ENCODE data around the gene GPX5. TPM values are rescaled to one million over a fixed set of nuclear protein-coding genes. Genes with fewer than 3 reads are reported as not detected.
A peak's percentile ranks its signal among the peaks of the same experiment; 100 is the strongest.

GPX5 gene
- total and polyA plus RNA-seq, 10 of the 15 experiments (the other 5 are each of a cell fraction or from before 2014, with no cell fraction given): not detected

- TF ChIP-seq BCL11A (IDR thresholded peaks at IDR 0.05; ENCODE audit: low read depth, low read length) (no peak), HDAC6 (IDR thresholded peaks at IDR 0.05; ENCODE audit: unreplicated experiment) (no peak), SREBF1 (IDR thresholded peaks at IDR 0.05; ENCODE audit: low read length) (no peak), CREB1 (IDR thresholded peaks at IDR 0.05; ENCODE audit: low read depth) (peak; percentile 71), GATAD2B (conservative IDR thresholded peaks at IDR 0.05; ENCODE audit: low read depth) (no peak), SMAD1 (IDR thresholded peaks at IDR 0.05; ENCODE audit: low read depth, partially characterized antibody) (no peak), ZNF217 (IDR thresholded peaks at IDR 0.05) (no peak), PKNOX1 (IDR thresholded peaks at IDR 0.05) (no peak; the same call in 1 of the 2 replicates), IKZF1 (conservative IDR thresholded peaks at IDR 0.05) (no peak), ZNF24 (IDR thresholded peaks at IDR 0.05) (no peak), POLR2A (IDR thresholded peaks at IDR 0.05; ENCODE audit: low read depth, low read length) (peak; percentile 32; the same call in 1 of the 2 replicates), BMI1 (IDR thresholded peaks at IDR 0.05; ENCODE audit: borderline replicate concordance) (no peak), ATF3 (IDR thresholded peaks at IDR 0.05; ENCODE audit: borderline replicate concordance, extremely low read depth, low read depth, low read length) (peak; percentile 30; the same call in 1 of the 2 replicates), SIN3A (IDR thresholded peaks at IDR 0.05; ENCODE audit: low read depth, low read length) (no peak), POLR2AphosphoS2 (IDR thresholded peaks at IDR 0.05; ENCODE audit: low read depth, low read length) (no peak), CREM (IDR thresholded peaks at IDR 0.05; ENCODE audit: low read depth) (0 out of 2 replicates have a peak, but pooled peaks have one; percentile 39)
- TF ChIP-seq, protein P1, sequence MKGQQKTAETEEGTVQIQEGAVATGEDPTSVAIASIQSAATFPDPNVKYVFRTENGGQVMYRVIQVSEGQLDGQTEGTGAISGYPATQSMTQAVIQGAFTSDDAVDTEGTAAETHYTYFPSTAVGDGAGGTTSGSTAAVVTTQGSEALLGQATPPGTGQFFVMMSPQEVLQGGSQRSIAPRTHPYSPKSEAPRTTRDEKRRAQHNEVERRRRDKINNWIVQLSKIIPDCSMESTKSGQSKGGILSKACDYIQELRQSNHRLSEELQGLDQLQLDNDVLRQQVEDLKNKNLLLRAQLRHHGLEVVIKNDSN (IDR thresholded peaks at IDR 0.05; ENCODE audit: borderline replicate concordance, extremely low read length, insufficient read depth, low read depth, low read length): peak; percentile 71
- TF ChIP-seq, protein P2, sequence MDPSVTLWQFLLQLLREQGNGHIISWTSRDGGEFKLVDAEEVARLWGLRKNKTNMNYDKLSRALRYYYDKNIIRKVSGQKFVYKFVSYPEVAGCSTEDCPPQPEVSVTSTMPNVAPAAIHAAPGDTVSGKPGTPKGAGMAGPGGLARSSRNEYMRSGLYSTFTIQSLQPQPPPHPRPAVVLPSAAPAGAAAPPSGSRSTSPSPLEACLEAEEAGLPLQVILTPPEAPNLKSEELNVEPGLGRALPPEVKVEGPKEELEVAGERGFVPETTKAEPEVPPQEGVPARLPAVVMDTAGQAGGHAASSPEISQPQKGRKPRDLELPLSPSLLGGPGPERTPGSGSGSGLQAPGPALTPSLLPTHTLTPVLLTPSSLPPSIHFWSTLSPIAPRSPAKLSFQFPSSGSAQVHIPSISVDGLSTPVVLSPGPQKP (IDR thresholded peaks at IDR 0.05; ENCODE audit: low read depth, low read length): no peak
- TF ChIP-seq, protein P3, sequence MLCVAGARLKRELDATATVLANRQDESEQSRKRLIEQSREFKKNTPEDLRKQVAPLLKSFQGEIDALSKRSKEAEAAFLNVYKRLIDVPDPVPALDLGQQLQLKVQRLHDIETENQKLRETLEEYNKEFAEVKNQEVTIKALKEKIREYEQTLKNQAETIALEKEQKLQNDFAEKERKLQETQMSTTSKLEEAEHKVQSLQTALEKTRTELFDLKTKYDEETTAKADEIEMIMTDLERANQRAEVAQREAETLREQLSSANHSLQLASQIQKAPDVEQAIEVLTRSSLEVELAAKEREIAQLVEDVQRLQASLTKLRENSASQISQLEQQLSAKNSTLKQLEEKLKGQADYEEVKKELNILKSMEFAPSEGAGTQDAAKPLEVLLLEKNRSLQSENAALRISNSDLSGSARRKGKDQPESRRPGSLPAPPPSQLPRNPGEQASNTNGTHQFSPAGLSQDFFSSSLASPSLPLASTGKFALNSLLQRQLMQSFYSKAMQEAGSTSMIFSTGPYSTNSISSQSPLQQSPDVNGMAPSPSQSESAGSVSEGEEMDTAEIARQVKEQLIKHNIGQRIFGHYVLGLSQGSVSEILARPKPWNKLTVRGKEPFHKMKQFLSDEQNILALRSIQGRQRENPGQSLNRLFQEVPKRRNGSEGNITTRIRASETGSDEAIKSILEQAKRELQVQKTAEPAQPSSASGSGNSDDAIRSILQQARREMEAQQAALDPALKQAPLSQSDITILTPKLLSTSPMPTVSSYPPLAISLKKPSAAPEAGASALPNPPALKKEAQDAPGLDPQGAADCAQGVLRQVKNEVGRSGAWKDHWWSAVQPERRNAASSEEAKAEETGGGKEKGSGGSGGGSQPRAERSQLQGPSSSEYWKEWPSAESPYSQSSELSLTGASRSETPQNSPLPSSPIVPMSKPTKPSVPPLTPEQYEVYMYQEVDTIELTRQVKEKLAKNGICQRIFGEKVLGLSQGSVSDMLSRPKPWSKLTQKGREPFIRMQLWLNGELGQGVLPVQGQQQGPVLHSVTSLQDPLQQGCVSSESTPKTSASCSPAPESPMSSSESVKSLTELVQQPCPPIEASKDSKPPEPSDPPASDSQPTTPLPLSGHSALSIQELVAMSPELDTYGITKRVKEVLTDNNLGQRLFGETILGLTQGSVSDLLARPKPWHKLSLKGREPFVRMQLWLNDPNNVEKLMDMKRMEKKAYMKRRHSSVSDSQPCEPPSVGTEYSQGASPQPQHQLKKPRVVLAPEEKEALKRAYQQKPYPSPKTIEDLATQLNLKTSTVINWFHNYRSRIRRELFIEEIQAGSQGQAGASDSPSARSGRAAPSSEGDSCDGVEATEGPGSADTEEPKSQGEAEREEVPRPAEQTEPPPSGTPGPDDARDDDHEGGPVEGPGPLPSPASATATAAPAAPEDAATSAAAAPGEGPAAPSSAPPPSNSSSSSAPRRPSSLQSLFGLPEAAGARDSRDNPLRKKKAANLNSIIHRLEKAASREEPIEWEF (IDR thresholded peaks at IDR 0.05; ENCODE audit: insufficient replicate concordance, low read depth, low read length): no peak
Measured at GRCh38 chr6:28489366-28490204, 36.1 kb upstream of the GPX5 start (continued).
